H9 (cell line): ENCODE results near the gene PLCH1. TPM values are rescaled to one million over a fixed set of nuclear protein-coding genes. Genes with fewer than 3 reads are reported as not detected.
A peak's percentile ranks its signal among the peaks of the same experiment; 100 is the strongest.

Experiments
- DNase-seq: peaks from one replicate; pipeline ENCODE4 v3.0.0-alpha.2; 2017
- H2AFZ ChIP-seq: one replicate; pipeline ENCODE4 v1.6.1; 2013; ENCODE audit warnings: mild to moderate bottlenecking, low read length, control low read depth, moderate library complexity
- H2AK5ac ChIP-seq: 2 replicates; pipeline ENCODE4 v1.6.1; 2013; ENCODE audit warnings: low read length, control low read depth, mixed read lengths; ENCODE audit not compliant: insufficient read length
- H2BK120ac ChIP-seq: one replicate; pipeline ENCODE4 v1.6.1; 2013; ENCODE audit warnings: low read depth, mild to moderate bottlenecking, low read length, control low read depth, inconsistent platforms; ENCODE audit not compliant: poor library complexity, severe bottlenecking
- H2BK12ac ChIP-seq: 2 replicates; pipeline ENCODE4 v1.6.1; 2013; ENCODE audit warnings: low read length, control low read depth, mixed read lengths, low read depth; ENCODE audit not compliant: insufficient read length
- H2BK15ac ChIP-seq: 2 replicates; pipeline ENCODE4 v1.6.1; 2013; ENCODE audit warnings: low read depth, low read length, control low read depth
- H2BK20ac ChIP-seq: one replicate; pipeline ENCODE4 v1.6.1; 2013; ENCODE audit warnings: low read depth, mild to moderate bottlenecking, low read length, control low read depth, inconsistent platforms; ENCODE audit not compliant: poor library complexity, severe bottlenecking
- H2BK5ac ChIP-seq: 2 replicates; pipeline ENCODE4 v1.6.1; 2013; ENCODE audit warnings: low read length, control low read depth, mixed read lengths; ENCODE audit not compliant: insufficient read length
- H3K14ac ChIP-seq: 2 replicates; pipeline ENCODE4 v1.6.1; 2013; ENCODE audit warnings: low read length, control low read depth; ENCODE audit not compliant: insufficient read depth
- H3K18ac ChIP-seq: 2 replicates; pipeline ENCODE4 v1.6.1; 2013; ENCODE audit warnings: low read depth, mild to moderate bottlenecking, mixed read lengths, low read length, control low read depth; ENCODE audit not compliant: insufficient read length
- H3K23ac ChIP-seq: 2 replicates; pipeline ENCODE4 v1.6.1; 2013; ENCODE audit warnings: low read length, control low read depth, mixed read lengths, low read depth; ENCODE audit not compliant: insufficient read length
- H3K23me2 ChIP-seq: 2 replicates; pipeline ENCODE4 v1.6.1; 2013; ENCODE audit warnings: low read depth, mild to moderate bottlenecking, mixed read lengths, low read length, control low read depth; ENCODE audit not compliant: insufficient read length, poor library complexity, severe bottlenecking
- H3K27ac ChIP-seq: 2 replicates; pipeline ENCODE4 v1.5.1; 2013; ENCODE audit warnings: low read length, control low read depth, mixed read lengths, low read depth; ENCODE audit not compliant: insufficient read length
- H3K27me3 ChIP-seq: 2 replicates; pipeline ENCODE4 v1.6.1; 2013; ENCODE audit warnings: low read length, control low read depth, inconsistent platforms; ENCODE audit not compliant: insufficient read depth
- H3K4ac ChIP-seq: 2 replicates; pipeline ENCODE4 v1.6.1; 2013; ENCODE audit warnings: low read depth, mild to moderate bottlenecking, control low read depth, inconsistent platforms, low read length, moderate library complexity
- H3K4me1 ChIP-seq: 2 replicates; pipeline ENCODE4 v1.6.1; 2013; ENCODE audit warnings: low read length, control low read depth, inconsistent platforms; ENCODE audit not compliant: insufficient read depth
- H3K4me2 ChIP-seq: 2 replicates; pipeline ENCODE4 v1.6.1; 2013; ENCODE audit warnings: low read length, control low read depth, mixed read lengths; ENCODE audit not compliant: insufficient read length, insufficient read depth
- H3K56ac ChIP-seq: 2 replicates; pipeline ENCODE4 v1.6.1; 2013; ENCODE audit warnings: low read depth, mild to moderate bottlenecking, mixed read lengths, low read length, control low read depth; ENCODE audit not compliant: insufficient read length
- H3K79me1 ChIP-seq: 2 replicates; pipeline ENCODE4 v1.6.1; 2013; ENCODE audit warnings: low read depth, mild to moderate bottlenecking, moderate library complexity, low read length, control low read depth, inconsistent platforms; ENCODE audit not compliant: insufficient read depth, poor library complexity, severe bottlenecking
- H3K79me2 ChIP-seq: 2 replicates; pipeline ENCODE4 v1.6.1; 2013; ENCODE audit warnings: low read length, control low read depth, inconsistent platforms; ENCODE audit not compliant: insufficient read depth
- H3K9ac ChIP-seq: 2 replicates; pipeline ENCODE4 v1.6.1; 2013; ENCODE audit warnings: low read length, control low read depth, mixed read lengths; ENCODE audit not compliant: insufficient read length; ENCODE audit errors: extremely low read depth
- H3K9me3 ChIP-seq: one replicate; pipeline ENCODE4 v1.6.1; 2013; ENCODE audit warnings: low read depth, low read length, inconsistent platforms; ENCODE audit not compliant: control insufficient read depth
- H3T11ph ChIP-seq: one replicate; pipeline ENCODE4 v1.6.1; 2013; ENCODE audit warnings: mild to moderate bottlenecking, low read length, control low read depth, inconsistent platforms
- H4K20me1 ChIP-seq: one replicate; pipeline ENCODE4 v1.6.1; 2013; ENCODE audit not compliant: control insufficient read depth, insufficient read length, insufficient read depth
- H4K5ac ChIP-seq: 2 replicates; pipeline ENCODE4 v1.6.1; 2013; ENCODE audit warnings: low read depth, mild to moderate bottlenecking, mixed read lengths, low read length, control low read depth; ENCODE audit not compliant: insufficient read length
- H4K8ac ChIP-seq: replicated peaks from 2 replicates; pipeline ENCODE4 v1.6.1; 2013; ENCODE audit warnings: low read length, control low read depth, mixed read lengths, low read depth; ENCODE audit not compliant: insufficient read length
- H4K91ac ChIP-seq: 2 replicates; pipeline ENCODE4 v1.6.1; 2013; ENCODE audit warnings: low read depth, mild to moderate bottlenecking, moderate library complexity, mixed read lengths, low read length, control low read depth; ENCODE audit not compliant: insufficient read length
- H3K27ac Mint-ChIP-seq, 3 experiments: 2 replicates in 2 of 3; 3 replicates in 1 of 3; pipeline ENCODE4 v1.8.0; 2020 to 2021; ENCODE audit warnings: mixed read lengths in 3 of 3, mild to moderate bottlenecking in 1 of 3, moderate library complexity in 1 of 3
- H3K27me3 Mint-ChIP-seq: 2 replicates; pipeline ENCODE4 v1.8.0; 2021; ENCODE audit warnings: low read depth, mild to moderate bottlenecking, moderate library complexity, mixed read lengths
- H3K36me3 Mint-ChIP-seq, 3 experiments: 2 replicates in 2 of 3; 3 replicates in 1 of 3; pipeline ENCODE4 v1.8.0; 2020 to 2021; ENCODE audit warnings: low read depth in 3 of 3, mixed read lengths in 3 of 3; ENCODE audit not compliant: insufficient read depth in 1 of 3
- H3K4me1 Mint-ChIP-seq, 2 experiments: 2 replicates each; pipeline ENCODE4 v1.8.0; 2020; ENCODE audit warnings: mixed read lengths in 2 of 2
- H3K4me3 Mint-ChIP-seq, 2 experiments: 2 replicates in 1 of 2; 3 replicates in 1 of 2; pipeline ENCODE4 v1.8.0; 2020 to 2021; ENCODE audit warnings: mild to moderate bottlenecking in 2 of 2, mixed read lengths in 2 of 2, moderate library complexity in 1 of 2
- H3K9me3 Mint-ChIP-seq, 2 experiments: 2 replicates in 1 of 2; 3 replicates in 1 of 2; pipeline ENCODE4 v1.8.0; 2020; ENCODE audit warnings: mild to moderate bottlenecking in 2 of 2, mixed read lengths in 2 of 2, moderate library complexity in 1 of 2
- CTCF ChIP-seq: fragments of 200-600 bp; sonication (generic); conservative IDR thresholded peaks from 3 replicates; pipeline ENCODE4 v1.8.0; 2021; ENCODE audit warnings: antibody characterized with exemption, mild to moderate bottlenecking
- WGBS: extraction: QIAGEN DNeasy Blood & Tissue Kit; methylation state at CpG from one replicate; pipeline ENCODE4 v1.1.7; 2013; ENCODE audit warnings: missing lambda C conversion rate, low lambda C conversion rate, mixed read lengths; ENCODE audit not compliant: insufficient read length; ENCODE audit errors: extremely low coverage; 5-methylcytosine and 5-hydroxymethylcytosine counted together
- total RNA-seq: library from RNA; stranded (reverse); gene quantifications from 2 replicates; pipeline ENCODE4 v1.2.1, GENCODE V29; 2021

The PLCH1 gene
- total RNA-seq, 1 experiment from 2014 or later = 19.0 TPM

- peak overlapping the region; percentile 52 to 99 (median 67) for H3K27ac Mint-ChIP-seq
These were observed 2.5 kb upstream of the PLCH1 start for GRCh38 chr3:155747286-155747945.

More at GRCh38 chr3:155747286-155747945, 2.5 kb upstream of the PLCH1 start:
- H3K4me3 Mint-ChIP-seq = peak overlapping the region; percentile 2 to 64; a peak in 3 of 5 replicates
- Histone ChIP-seq H3K18ac (no peak overlapping the region), H3K4me1 (peaks cover 7% of the 10 kb centered on the region), H3K23ac (no peak overlapping the region), H3K56ac (no peak overlapping the region), H3K9me3 (no peaks in the 10 kb centered on the region), H3K14ac (no peak overlapping the region), H4K20me1 (no peaks in the 10 kb centered on the region), H3K27ac (no peak overlapping the region), H2BK20ac (no peak overlapping the region), H3K9ac (no peak overlapping the region), H4K91ac (no peak overlapping the region), H3K27me3 (no peaks in the 10 kb centered on the region), H3K23me2 (peaks cover 13% of the 10 kb centered on the region), H2BK15ac (no peak overlapping the region), H3T11ph (no peak overlapping the region), H2BK120ac (no peak overlapping the region), H3K79me1 (no peaks in the 10 kb centered on the region), H2AK5ac (no peak overlapping the region), H3K79me2 (no peaks in the 10 kb centered on the region), H3K4me2 (no peak overlapping the region), H2AFZ (no peak overlapping the region), H3K4ac (no peak overlapping the region), H4K8ac (no peak overlapping the region), H2BK5ac (no peak overlapping the region), H4K5ac (no peak overlapping the region), H2BK12ac (no peak overlapping the region)
- no peaks in the 10 kb centered on the region; a peak in 1 of 5 replicates for H3K9me3 Mint-ChIP-seq
- peaks cover 64 to 67% of the 10 kb centered on the region in 2 experiments for H3K4me1 Mint-ChIP-seq
- 0 out of 7 replicates have a peak, but pooled peaks cover 0 to 1% (median 0%) of the 10 kb centered on the region in 3 experiments for H3K36me3 Mint-ChIP-seq
- TF ChIP-seq CTCF = no peak
- no CpG with 5 or more reads among the region's 2 CpGs for WGBS
- H3K27me3 Mint-ChIP-seq = no peaks in the 10 kb centered on the region
- no peak for DNase-seq
